GM12878 (cell line): ENCODE results near the gene SRSF12. TPM values are rescaled to one million over a fixed set of nuclear protein-coding genes. Genes with fewer than 3 reads are reported as not detected.

Source experiments
- BRCA1 ChIP-seq: IDR thresholded peaks from 2 replicates; pipeline ENCODE4 v1.6.1; 2011; ENCODE audit warnings: low read depth, low read length, improper control_type of control experiment
- CHD2 ChIP-seq: IDR thresholded peaks from 2 replicates; pipeline ENCODE4 v1.6.1; 2011; ENCODE audit warnings: low read depth, low read length, improper control_type of control experiment, borderline replicate concordance
- CHD4 ChIP-seq: fragments of 200-600 bp; sonication (generic); IDR thresholded peaks from 2 replicates; pipeline ENCODE4 v1.6.1; 2016; ENCODE audit warnings: mild to moderate bottlenecking
- HDAC6 ChIP-seq: fragments of 200-600 bp; sonication (generic); IDR thresholded peaks from one replicate; pipeline ENCODE4 v1.8.0; 2017; ENCODE audit warnings: antibody characterized with exemption; ENCODE audit not compliant: unreplicated experiment
- JUND ChIP-seq: IDR thresholded peaks from 2 replicates; pipeline ENCODE4 v1.6.1; 2012; ENCODE audit warnings: low read depth, mild to moderate bottlenecking, low read length, improper control_type of control experiment, moderate library complexity
- KDM1A ChIP-seq: fragments of 200-600 bp; sonication (generic); IDR thresholded peaks from 2 replicates; pipeline ENCODE4 v1.6.1; 2016; ENCODE audit warnings: borderline replicate concordance
- MXI1 ChIP-seq: fragments of 150-350 bp; IDR thresholded peaks from 2 replicates; pipeline ENCODE4 v1.6.1; 2011; ENCODE audit warnings: low read depth, mild to moderate bottlenecking, inconsistent platforms, low read length, improper control_type of control experiment
- NBN ChIP-seq: fragments of 450-650 bp; IDR thresholded peaks from 2 replicates; pipeline ENCODE4 v1.6.1; 2016
- POLR2A ChIP-seq: IDR thresholded peaks from 2 replicates; pipeline ENCODE4 v1.6.1; 2011; ENCODE audit warnings: low read depth, mild to moderate bottlenecking, low read length
- RAD21 ChIP-seq: IDR thresholded peaks from 2 replicates; pipeline ENCODE4 v1.6.1; 2011; ENCODE audit warnings: mild to moderate bottlenecking, low read depth, low read length, moderate library complexity; ENCODE audit not compliant: insufficient read depth
- RFX5 ChIP-seq: IDR thresholded peaks from 2 replicates; pipeline ENCODE4 v1.6.1; 2011; ENCODE audit warnings: low read depth, low read length, improper control_type of control experiment
- SIX5 ChIP-seq: IDR thresholded peaks from 2 replicates; pipeline ENCODE4 v1.6.1; 2011; ENCODE audit warnings: mild to moderate bottlenecking, low read depth, low read length, moderate library complexity; ENCODE audit not compliant: severe bottlenecking
- SMC3 ChIP-seq: IDR thresholded peaks from 2 replicates; pipeline ENCODE4 v1.6.1; 2011; ENCODE audit warnings: low read length, improper control_type of control experiment, borderline replicate concordance
- SREBF1 ChIP-seq: IDR thresholded peaks from 2 replicates; pipeline ENCODE4 v1.6.1; 2012; ENCODE audit warnings: mild to moderate bottlenecking, low read length
- SUPT20H ChIP-seq: IDR thresholded peaks from 2 replicates; pipeline ENCODE4 v1.6.1; 2011; ENCODE audit warnings: low read depth, mild to moderate bottlenecking, low read length, moderate library complexity, borderline replicate concordance; ENCODE audit not compliant: control insufficient read depth
- YBX1 ChIP-seq: fragments of 450-650 bp; IDR thresholded peaks from 2 replicates; pipeline ENCODE4 v1.6.1; 2016; ENCODE audit warnings: antibody characterized with exemption
- ZZZ3 ChIP-seq: IDR thresholded peaks from 2 replicates; pipeline ENCODE4 v1.6.1; 2011; ENCODE audit warnings: low read depth; ENCODE audit not compliant: control insufficient read depth, insufficient read length
- polyA plus RNA-seq, 11 experiments: library from polyadenylated mRNA; depleted of rRNA in 4 of 11; unstranded in 6 of 11; stranded (reverse) in 5 of 11; fragments of >200 nt; fragmentation: Nextera tagmentation in 4 of 11; fragmentation: Illumina TruSeq in 1 of 11; extraction: Ambion mirVana in 4 of 11; extraction: Trizol in 1 of 11; gene quantifications; 1 replicate in 1 of 11; 2 replicates in 10 of 11; pipeline versions ENCODE4 v1.2.1 to v1.2.3, GENCODE V29; 2011 to 2016; ENCODE audit warnings: inconsistent platforms in 2 of 11, missing spikeins in 2 of 11, low read depth in 1 of 11
- total RNA-seq, 4 experiments: library from RNA; depleted of rRNA in 3 of 4; stranded (reverse); fragments of >200 nt in 3 of 4; fragmentation: Illumina TruSeq in 1 of 4; extraction: Trizol in 1 of 4; gene quantifications; 2 replicates each; pipeline versions ENCODE4 v1.2.1 to v1.2.3, GENCODE V29; 2013 to 2021
- TF ChIP-seq, protein P1 (sequence below): fragments of 450-650 bp; IDR thresholded peaks from 2 replicates; pipeline ENCODE4 v1.6.1; 2016; ENCODE audit warnings: mild to moderate bottlenecking, moderate library complexity, borderline replicate concordance
- TF ChIP-seq, protein P2 (sequence below): IDR thresholded peaks from 2 replicates; pipeline ENCODE4 v1.6.1; 2012; ENCODE audit warnings: low read length, inconsistent platforms
- TF ChIP-seq, protein P3 (sequence below): fragments of 450-650 bp; IDR thresholded peaks from 2 replicates; pipeline ENCODE4 v1.6.1; 2017; ENCODE audit warnings: mild to moderate bottlenecking, moderate library complexity

Gene SRSF12
- total and polyA plus RNA-seq, 10 of the 15 experiments (the other 5 are each of a cell fraction or from before 2014, with no cell fraction given): 0.03 to 0.23 TPM; not detected in 8

DNA sequence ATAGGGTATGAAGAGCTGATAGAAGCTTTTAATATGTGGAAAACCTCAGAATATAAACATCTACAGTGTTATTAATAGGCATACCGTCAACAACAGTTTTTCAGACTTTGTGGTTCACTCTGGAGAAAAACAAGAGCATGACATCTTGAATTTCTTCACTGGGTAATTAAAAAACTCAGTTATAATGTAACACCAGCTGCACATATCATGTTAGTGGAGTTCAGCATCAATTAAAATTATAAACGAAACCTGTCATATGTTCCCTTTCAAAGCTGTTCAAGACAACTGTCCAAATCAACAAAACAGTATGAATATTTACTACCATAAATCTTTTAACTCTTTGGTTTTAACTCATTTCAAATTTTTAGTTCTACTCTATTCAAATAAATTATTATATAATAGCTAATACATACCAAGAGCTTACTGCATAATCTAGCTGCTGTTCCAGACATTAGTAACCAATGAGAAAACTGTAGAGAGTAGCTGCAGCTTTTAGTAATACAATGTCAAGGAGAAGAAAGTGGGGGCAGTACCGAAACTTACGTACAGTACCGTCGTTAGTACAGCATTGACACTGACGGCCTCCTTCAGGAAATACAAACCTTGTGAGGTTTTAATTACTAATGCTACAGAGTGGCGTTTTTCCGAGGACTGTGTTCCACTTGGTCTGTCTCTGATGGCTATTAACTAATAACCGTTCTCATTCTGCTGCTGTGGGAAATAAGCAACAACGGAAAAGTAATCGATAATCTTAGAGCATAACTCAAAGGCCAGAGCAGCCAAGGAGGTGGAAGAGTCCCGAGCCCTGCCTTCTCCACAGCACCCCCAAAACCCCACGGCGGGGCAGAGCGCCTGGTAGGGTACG is 27.5 kb upstream of the SRSF12 start (continued):
- TF ChIP-seq SIX5: no peak
- TF ChIP-seq, protein P1, sequence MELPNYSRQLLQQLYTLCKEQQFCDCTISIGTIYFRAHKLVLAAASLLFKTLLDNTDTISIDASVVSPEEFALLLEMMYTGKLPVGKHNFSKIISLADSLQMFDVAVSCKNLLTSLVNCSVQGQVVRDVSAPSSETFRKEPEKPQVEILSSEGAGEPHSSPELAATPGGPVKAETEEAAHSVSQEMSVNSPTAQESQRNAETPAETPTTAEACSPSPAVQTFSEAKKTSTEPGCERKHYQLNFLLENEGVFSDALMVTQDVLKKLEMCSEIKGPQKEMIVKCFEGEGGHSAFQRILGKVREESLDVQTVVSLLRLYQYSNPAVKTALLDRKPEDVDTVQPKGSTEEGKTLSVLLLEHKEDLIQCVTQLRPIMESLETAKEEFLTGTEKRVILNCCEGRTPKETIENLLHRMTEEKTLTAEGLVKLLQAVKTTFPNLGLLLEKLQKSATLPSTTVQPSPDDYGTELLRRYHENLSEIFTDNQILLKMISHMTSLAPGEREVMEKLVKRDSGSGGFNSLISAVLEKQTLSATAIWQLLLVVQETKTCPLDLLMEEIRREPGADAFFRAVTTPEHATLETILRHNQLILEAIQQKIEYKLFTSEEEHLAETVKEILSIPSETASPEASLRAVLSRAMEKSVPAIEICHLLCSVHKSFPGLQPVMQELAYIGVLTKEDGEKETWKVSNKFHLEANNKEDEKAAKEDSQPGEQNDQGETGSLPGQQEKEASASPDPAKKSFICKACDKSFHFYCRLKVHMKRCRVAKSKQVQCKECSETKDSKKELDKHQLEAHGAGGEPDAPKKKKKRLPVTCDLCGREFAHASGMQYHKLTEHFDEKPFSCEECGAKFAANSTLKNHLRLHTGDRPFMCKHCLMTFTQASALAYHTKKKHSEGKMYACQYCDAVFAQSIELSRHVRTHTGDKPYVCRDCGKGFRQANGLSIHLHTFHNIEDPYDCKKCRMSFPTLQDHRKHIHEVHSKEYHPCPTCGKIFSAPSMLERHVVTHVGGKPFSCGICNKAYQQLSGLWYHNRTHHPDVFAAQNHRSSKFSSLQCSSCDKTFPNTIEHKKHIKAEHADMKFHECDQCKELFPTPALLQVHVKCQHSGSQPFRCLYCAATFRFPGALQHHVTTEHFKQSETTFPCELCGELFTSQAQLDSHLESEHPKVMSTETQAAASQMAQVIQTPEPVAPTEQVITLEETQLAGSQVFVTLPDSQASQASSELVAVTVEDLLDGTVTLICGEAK: no peak
- TF ChIP-seq KDM1A: no peak
- TF ChIP-seq BRCA1: no peak
- peak; percentile 82 for TF ChIP-seq RFX5
- TF ChIP-seq, protein P2, sequence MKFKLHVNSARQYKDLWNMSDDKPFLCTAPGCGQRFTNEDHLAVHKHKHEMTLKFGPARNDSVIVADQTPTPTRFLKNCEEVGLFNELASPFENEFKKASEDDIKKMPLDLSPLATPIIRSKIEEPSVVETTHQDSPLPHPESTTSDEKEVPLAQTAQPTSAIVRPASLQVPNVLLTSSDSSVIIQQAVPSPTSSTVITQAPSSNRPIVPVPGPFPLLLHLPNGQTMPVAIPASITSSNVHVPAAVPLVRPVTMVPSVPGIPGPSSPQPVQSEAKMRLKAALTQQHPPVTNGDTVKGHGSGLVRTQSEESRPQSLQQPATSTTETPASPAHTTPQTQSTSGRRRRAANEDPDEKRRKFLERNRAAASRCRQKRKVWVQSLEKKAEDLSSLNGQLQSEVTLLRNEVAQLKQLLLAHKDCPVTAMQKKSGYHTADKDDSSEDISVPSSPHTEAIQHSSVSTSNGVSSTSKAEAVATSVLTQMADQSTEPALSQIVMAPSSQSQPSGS: peak; percentile 17; the same call in 1 of the 2 replicates
- 0 out of 2 replicates have a peak, but pooled peaks have one; percentile 45 for TF ChIP-seq NBN
- no peak for TF ChIP-seq CHD2
- TF ChIP-seq SUPT20H: no peak
- TF ChIP-seq HDAC6: no peak
- TF ChIP-seq, protein P3, sequence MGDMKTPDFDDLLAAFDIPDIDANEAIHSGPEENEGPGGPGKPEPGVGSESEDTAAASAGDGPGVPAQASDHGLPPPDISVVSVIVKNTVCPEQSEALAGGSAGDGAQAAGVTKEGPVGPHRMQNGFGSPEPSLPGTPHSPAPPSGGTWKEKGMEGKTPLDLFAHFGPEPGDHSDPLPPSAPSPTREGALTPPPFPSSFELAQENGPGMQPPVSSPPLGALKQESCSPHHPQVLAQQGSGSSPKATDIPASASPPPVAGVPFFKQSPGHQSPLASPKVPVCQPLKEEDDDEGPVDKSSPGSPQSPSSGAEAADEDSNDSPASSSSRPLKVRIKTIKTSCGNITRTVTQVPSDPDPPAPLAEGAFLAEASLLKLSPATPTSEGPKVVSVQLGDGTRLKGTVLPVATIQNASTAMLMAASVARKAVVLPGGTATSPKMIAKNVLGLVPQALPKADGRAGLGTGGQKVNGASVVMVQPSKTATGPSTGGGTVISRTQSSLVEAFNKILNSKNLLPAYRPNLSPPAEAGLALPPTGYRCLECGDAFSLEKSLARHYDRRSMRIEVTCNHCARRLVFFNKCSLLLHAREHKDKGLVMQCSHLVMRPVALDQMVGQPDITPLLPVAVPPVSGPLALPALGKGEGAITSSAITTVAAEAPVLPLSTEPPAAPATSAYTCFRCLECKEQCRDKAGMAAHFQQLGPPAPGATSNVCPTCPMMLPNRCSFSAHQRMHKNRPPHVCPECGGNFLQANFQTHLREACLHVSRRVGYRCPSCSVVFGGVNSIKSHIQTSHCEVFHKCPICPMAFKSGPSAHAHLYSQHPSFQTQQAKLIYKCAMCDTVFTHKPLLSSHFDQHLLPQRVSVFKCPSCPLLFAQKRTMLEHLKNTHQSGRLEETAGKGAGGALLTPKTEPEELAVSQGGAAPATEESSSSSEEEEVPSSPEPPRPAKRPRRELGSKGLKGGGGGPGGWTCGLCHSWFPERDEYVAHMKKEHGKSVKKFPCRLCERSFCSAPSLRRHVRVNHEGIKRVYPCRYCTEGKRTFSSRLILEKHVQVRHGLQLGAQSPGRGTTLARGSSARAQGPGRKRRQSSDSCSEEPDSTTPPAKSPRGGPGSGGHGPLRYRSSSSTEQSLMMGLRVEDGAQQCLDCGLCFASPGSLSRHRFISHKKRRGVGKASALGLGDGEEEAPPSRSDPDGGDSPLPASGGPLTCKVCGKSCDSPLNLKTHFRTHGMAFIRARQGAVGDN: no peak
- TF ChIP-seq MXI1: no peak
- TF ChIP-seq JUND: no peak
- no peak for TF ChIP-seq POLR2A
- no peak for TF ChIP-seq YBX1
- TF ChIP-seq CHD4: no peak
- TF ChIP-seq SREBF1: no peak
- TF ChIP-seq RAD21: no peak
- no peak for TF ChIP-seq ZZZ3
- TF ChIP-seq SMC3: no peak
